ENCODE measurements around the gene ITGB2.

The ITGB2 gene

DNA sequence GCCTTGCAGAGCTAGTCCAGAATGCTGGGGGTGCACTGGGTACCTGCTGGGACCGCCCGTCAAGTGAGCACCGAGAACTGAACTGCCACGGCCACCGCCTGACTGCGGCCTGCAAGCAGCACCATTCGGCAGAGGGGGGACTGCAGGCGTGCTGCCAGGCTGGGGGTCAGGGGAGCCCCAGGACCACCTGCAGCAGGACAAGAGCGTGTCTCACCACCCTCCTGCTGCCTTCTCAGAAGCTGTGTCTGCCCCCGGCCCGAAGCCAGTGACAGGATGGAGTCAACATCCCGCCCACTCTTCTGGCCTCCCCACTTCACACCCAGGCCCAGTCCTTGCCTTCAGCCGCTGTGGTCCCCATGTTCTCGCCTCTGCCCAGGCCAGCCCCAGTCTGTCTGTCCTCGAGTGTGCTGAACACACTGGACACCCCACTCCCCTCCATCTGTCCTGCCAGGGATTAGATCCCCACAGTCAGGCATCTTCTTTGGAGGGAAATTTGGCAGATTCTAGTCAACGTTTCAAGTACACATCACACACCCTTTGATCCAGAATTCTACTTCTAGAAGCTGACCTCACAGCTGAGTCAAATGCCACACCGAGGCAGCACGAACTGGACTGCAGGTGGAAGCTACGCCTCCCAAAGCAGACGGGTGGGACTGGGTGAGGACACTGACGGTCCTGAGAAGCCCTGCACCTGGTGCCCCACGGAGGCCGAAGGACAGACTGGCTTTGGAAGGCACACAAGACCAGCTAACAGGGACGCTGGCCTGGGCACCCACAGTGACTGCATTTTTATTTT is 73.2 kb downstream of the ITGB2 start:
- TF ChIP-seq, protein P1, sequence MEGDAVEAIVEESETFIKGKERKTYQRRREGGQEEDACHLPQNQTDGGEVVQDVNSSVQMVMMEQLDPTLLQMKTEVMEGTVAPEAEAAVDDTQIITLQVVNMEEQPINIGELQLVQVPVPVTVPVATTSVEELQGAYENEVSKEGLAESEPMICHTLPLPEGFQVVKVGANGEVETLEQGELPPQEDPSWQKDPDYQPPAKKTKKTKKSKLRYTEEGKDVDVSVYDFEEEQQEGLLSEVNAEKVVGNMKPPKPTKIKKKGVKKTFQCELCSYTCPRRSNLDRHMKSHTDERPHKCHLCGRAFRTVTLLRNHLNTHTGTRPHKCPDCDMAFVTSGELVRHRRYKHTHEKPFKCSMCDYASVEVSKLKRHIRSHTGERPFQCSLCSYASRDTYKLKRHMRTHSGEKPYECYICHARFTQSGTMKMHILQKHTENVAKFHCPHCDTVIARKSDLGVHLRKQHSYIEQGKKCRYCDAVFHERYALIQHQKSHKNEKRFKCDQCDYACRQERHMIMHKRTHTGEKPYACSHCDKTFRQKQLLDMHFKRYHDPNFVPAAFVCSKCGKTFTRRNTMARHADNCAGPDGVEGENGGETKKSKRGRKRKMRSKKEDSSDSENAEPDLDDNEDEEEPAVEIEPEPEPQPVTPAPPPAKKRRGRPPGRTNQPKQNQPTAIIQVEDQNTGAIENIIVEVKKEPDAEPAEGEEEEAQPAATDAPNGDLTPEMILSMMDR (IDR thresholded peaks at IDR 0.05), result no peak

- TF ChIP-seq, protein P1 (IDR thresholded peaks at IDR 0.05), result no peak
Measured at GRCh38 chr21:44846485-44847260, 74.0 kb downstream of the ITGB2 start.

DNA sequence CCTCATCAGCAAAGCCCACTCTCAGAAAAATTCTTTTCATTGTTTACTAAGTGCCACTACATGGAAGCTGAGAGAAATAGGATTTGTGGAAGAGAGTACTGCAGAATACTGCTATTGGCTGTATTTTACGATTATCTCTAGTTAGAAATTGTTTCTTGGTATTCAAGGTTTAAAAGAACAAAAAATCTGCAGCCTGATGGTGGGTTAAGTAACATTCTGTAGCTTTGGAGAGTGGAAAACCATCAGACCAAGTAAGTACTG is 74.5 kb downstream of the ITGB2 start:
- TF ChIP-seq, protein P1 (IDR thresholded peaks at IDR 0.05), result no peak

GRCh38 chr21:44845418-44846223 is 75.1 kb downstream of the ITGB2 start:
- TF ChIP-seq, protein P1 (IDR thresholded peaks at IDR 0.05), result peak; percentile 20; the same call in 1 of the 2 replicates

DNA sequence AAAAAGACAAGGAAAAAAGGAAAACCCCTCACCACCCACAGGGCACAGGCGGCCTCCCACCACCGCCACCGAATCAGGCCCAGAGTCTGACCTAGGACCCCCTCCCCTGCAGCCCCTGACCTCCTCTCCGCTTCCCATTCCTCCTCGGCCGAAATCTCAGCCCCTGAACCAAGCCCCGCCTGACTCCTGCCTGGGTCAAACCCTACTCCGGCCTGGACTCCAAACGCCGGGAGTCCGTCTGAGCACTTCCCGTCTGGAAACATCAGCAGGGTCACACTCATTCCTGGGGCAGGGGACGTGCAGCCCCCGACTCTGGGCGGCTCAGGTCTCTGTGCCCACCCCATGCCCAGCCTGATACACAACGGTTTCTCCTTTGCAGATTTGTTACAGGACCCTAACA is 76.4 kb downstream of the ITGB2 start:
- TF ChIP-seq, protein P1 (IDR thresholded peaks at IDR 0.05), result no peak

DNA sequence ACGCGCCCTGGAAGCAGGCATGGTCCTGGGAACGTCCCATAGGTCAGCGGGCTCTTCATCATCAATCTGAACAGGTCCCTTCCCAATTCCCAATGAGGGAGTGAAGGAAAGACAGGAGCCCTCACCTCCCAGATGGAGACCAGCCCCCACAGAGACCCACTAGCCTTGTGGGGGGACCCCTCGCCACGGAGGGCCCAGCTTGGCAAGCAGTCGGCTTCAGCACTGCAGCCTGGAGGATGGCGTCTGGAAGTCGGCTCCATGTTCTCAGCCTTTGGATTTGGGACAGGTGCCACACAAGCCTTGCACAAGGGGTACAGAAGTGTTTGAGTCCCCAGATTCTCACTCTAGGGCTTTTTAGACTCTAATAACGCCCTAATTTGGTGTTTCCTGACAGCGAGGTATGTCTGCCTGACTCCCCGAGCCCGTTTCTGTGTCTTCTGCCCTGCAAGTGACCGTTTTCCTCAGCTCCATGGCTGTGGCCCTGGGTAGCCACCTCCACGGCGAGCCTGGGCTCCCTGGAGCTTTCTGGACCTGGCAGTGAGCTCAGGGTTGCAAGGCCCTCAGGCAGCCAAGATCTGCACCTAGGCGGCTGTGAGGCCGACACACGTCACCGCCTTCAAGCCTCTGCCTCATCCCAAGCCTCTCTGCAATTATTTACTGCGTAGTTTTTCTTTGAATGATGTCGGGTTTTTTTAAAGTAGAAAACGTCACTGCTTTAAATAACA is 77.8 kb downstream of the ITGB2 start:
- TF ChIP-seq, protein P1 (IDR thresholded peaks at IDR 0.05), result no peak

GRCh38 chr21:44842087-44842486 is 78.6 kb downstream of the ITGB2 start:
- TF ChIP-seq, protein P1 (IDR thresholded peaks at IDR 0.05), result no peak
